ENCODE results near the gene MYT1.

GRCh38 chr20:64253443-64253842, 89.2 kb downstream of the MYT1 start:
- no peak for TF ChIP-seq POLR2A (IDR thresholded peaks at IDR 0.05; ENCODE audit: low read depth, low read length)
- no peak for TF ChIP-seq POLR2AphosphoS5 (IDR thresholded peaks at IDR 0.05; ENCODE audit: low read depth, low read length)
